Neuronal stem cell (in vitro differentiated cells): ENCODE measurements around the gene DDB1.

ENCODE experiments used
- DNase-seq: peaks from one replicate; pipeline ENCODE4 v3.0.0-alpha.2; 2013; ENCODE audit warnings: low spot score
- H2AFZ ChIP-seq: one replicate; pipeline ENCODE4 v1.6.1; 2013; ENCODE audit warnings: mild to moderate bottlenecking, low read length, inconsistent platforms
- H2AK5ac ChIP-seq: 2 replicates; pipeline ENCODE4 v1.6.1; 2013; ENCODE audit warnings: low read depth, mild to moderate bottlenecking, inconsistent platforms, low read length, moderate library complexity, mixed read lengths
- H2BK120ac ChIP-seq: 2 replicates; pipeline ENCODE4 v1.6.1; 2013; ENCODE audit warnings: low read depth, mild to moderate bottlenecking, inconsistent platforms, low read length, moderate library complexity, mixed read lengths
- H2BK12ac ChIP-seq: one replicate; pipeline ENCODE4 v1.6.1; 2013; ENCODE audit warnings: low read length, inconsistent platforms
- H2BK15ac ChIP-seq: 2 replicates; pipeline ENCODE4 v1.6.1; 2013; ENCODE audit warnings: mild to moderate bottlenecking, low read length, inconsistent platforms, mixed read lengths
- H2BK5ac ChIP-seq: one replicate; pipeline ENCODE4 v1.6.1; 2013; ENCODE audit warnings: inconsistent platforms, mild to moderate bottlenecking, low read length, moderate library complexity
- H3K14ac ChIP-seq: one replicate; pipeline ENCODE4 v1.6.1; 2013; ENCODE audit warnings: low read length, inconsistent platforms
- H3K18ac ChIP-seq: 2 replicates; pipeline ENCODE4 v1.6.1; 2013; ENCODE audit warnings: low read length, inconsistent platforms
- H3K23ac ChIP-seq: 2 replicates; pipeline ENCODE4 v1.6.1; 2013; ENCODE audit warnings: low read depth, mild to moderate bottlenecking, mixed read lengths, low read length, inconsistent platforms; ENCODE audit not compliant: poor library complexity
- H3K27ac ChIP-seq: replicated peaks from 3 replicates; pipeline ENCODE4 v1.5.1; 2013; ENCODE audit warnings: low read length, inconsistent platforms
- H3K27me3 ChIP-seq, 3 experiments: 2 replicates each; pipeline ENCODE4 v1.6.1; 2013; ENCODE audit warnings: low read length in 3 of 3, mild to moderate bottlenecking in 2 of 3, inconsistent platforms in 1 of 3, low read depth in 1 of 3, mixed read lengths in 1 of 3, moderate library complexity in 1 of 3; ENCODE audit not compliant: control insufficient read depth in 3 of 3, insufficient read depth in 3 of 3
- H3K36me3 ChIP-seq, 2 donors: replicated peaks in 1 of 2; 2 replicates each; pipeline ENCODE4 v1.6.1; 2013; ENCODE audit warnings: low read length in 2 of 2; ENCODE audit not compliant: control insufficient read depth in 2 of 2, insufficient read depth in 2 of 2
- H3K4ac ChIP-seq: 2 replicates; pipeline ENCODE4 v1.6.1; 2013; ENCODE audit warnings: inconsistent platforms, mild to moderate bottlenecking, low read length, moderate library complexity
- H3K4me1 ChIP-seq, 2 donors: 1 replicate in 1 of 2; 2 replicates in 1 of 2; pipeline ENCODE4 v1.6.1; 2013; ENCODE audit warnings: low read length in 2 of 2, low read depth in 1 of 2; ENCODE audit not compliant: control insufficient read depth in 2 of 2, insufficient read depth in 1 of 2
- H3K4me2 ChIP-seq: one replicate; pipeline ENCODE4 v1.6.1; 2013; ENCODE audit warnings: mild to moderate bottlenecking, low read length, inconsistent platforms; ENCODE audit not compliant: insufficient read depth, poor library complexity, severe bottlenecking
- H3K4me3 ChIP-seq, 2 donors: 2 replicates each; pipeline ENCODE4 v1.5.1; 2013; ENCODE audit warnings: low read length in 2 of 2, mild to moderate bottlenecking in 2 of 2, inconsistent platforms in 1 of 2, moderate library complexity in 1 of 2
- H3K79me1 ChIP-seq: one replicate; pipeline ENCODE4 v1.6.1; 2013; ENCODE audit warnings: low read depth, mild to moderate bottlenecking, inconsistent platforms, low read length, moderate library complexity
- H3K9ac ChIP-seq: one replicate; pipeline ENCODE4 v1.6.1; 2013; ENCODE audit warnings: mild to moderate bottlenecking, low read depth, low read length, inconsistent platforms; ENCODE audit not compliant: poor library complexity
- H3K9me3 ChIP-seq, 2 donors: replicated peaks in 1 of 2; 2 replicates each; pipeline versions ENCODE3 to v1.6.1; 2013; ENCODE audit warnings: low read length in 2 of 2, mild to moderate bottlenecking in 2 of 2, inconsistent platforms in 1 of 2, low read depth in 1 of 2, mixed read lengths in 1 of 2, moderate library complexity in 1 of 2; ENCODE audit not compliant: control insufficient read depth in 2 of 2, insufficient read depth in 1 of 2
- H4K8ac ChIP-seq: one replicate; pipeline ENCODE4 v1.6.1; 2013; ENCODE audit warnings: low read depth, mild to moderate bottlenecking, inconsistent platforms, low read length, moderate library complexity
- H4K91ac ChIP-seq: one replicate; pipeline ENCODE4 v1.6.1; 2013; ENCODE audit warnings: low read length, low read depth, mild to moderate bottlenecking, inconsistent platforms; ENCODE audit not compliant: poor library complexity
- WGBS, 2 donors: extraction: QIAGEN DNeasy Blood & Tissue Kit; methylation state at CpG; one replicate each; pipeline ENCODE4 v1.1.7; 2013; ENCODE audit warnings: missing lambda C conversion rate in 2 of 2, mixed read lengths in 1 of 2; ENCODE audit not compliant: insufficient read length in 2 of 2, insufficient replicate concordance in 1 of 2; ENCODE audit errors: extremely low coverage in 2 of 2; 5-methylcytosine and 5-hydroxymethylcytosine counted together

Gene DDB1

DNA sequence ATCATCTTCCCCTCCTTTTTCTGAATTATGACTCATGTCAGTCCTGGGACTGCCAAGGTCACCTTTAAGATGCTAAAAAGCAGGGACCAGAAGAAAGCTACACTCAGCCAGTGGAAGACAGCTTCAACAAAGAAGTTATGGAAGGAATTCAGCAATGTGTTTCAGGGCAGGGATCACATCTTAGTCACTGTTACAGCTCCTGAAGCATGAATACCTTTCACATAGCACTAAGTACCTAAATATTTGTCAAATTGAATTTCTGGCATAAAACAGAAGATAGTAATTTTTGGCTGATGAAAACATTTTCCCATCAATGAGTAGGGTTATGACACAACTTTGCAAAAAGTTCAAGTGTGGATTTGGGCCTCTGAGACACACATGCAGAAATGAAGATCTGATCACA, 5.2 kb downstream of the DDB1 start:
- Histone ChIP-seq H3K36me3 (peaks cover 25 to 85% of the 10 kb centered on the region in 2 donors), H2BK12ac (no peak overlapping the region), H3K27me3 (no peaks in the 10 kb centered on the region), H3K9ac (no peak overlapping the region), H4K8ac (no peak overlapping the region), H3K4me2 (no peak overlapping the region), H3K18ac (no peak overlapping the region), H4K91ac (no peak overlapping the region), H3K4me1 (peaks cover 4 to 5% of the 10 kb centered on the region in 2 donors), H2AFZ (no peak overlapping the region), H3K9me3 (no peaks in the 10 kb centered on the region), H3K27ac (no peak overlapping the region), H2BK5ac (no peak overlapping the region), H2BK15ac (no peak overlapping the region), H2AK5ac (no peak overlapping the region), H3K14ac (no peak overlapping the region), H3K4ac (no peak overlapping the region), H2BK120ac (no peak overlapping the region), H3K23ac (no peak overlapping the region), H3K4me3 (no peak overlapping the region), H3K79me1 (peaks cover 10% of the 10 kb centered on the region)
- no peak for DNase-seq

DNA sequence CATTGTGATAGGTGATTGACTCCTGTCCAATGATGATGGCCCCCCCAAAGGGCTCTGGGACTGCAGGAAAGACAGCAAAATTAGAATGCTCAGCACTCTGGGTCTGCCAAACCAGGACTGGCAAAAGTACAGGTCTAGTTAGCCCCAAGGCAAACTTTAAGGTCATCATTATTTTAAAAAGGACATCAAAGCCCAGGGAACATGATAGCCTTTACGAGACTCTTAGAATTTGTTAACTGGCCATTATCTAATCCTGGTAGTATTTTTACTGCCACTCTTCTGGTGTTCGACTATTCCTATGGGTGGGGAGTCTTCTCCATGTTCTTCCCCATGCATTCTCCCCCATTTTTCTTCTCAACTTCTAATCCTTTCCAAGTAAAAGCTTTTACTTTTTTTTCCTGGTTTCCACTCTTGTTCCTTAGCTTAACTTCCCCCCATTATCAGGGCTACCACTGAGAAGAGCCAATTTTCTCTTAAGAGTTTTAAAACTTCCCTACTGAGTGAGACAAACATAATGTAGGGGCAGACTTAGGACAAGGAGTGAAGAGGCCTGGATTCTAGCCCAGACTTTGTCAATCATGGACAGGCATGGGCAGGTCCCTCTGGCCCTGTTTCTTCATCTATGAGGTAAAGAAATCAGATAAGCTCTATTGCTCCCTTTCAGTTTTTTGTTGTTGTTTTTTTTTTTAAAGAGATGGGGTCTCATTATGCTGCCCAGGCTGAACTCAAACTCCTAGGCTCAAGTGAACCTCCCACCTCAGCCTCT, 7.1 kb downstream of the DDB1 start:
- no peak overlapping the region for H3K23ac ChIP-seq
- H2BK15ac ChIP-seq = no peak overlapping the region
- no peaks in the 10 kb centered on the region for H3K4me1 ChIP-seq
- H3K4me3 ChIP-seq = no peak overlapping the region
- no peak overlapping the region for H2AK5ac ChIP-seq
- no peaks in the 10 kb centered on the region for H3K27me3 ChIP-seq
- no CpG with 5 or more reads among the region's 2 CpGs for WGBS, 2 donors
- H2BK120ac ChIP-seq = no peak overlapping the region
- no peak overlapping the region for H3K18ac ChIP-seq
- H2AFZ ChIP-seq = no peak overlapping the region
- DNase-seq = no peak
- no peak overlapping the region for H2BK12ac ChIP-seq
- no peak overlapping the region for H3K14ac ChIP-seq
- no peaks in the 10 kb centered on the region for H3K9me3 ChIP-seq
- H4K8ac ChIP-seq = no peak overlapping the region
- H3K27ac ChIP-seq = no peak overlapping the region
- no peak overlapping the region for H2BK5ac ChIP-seq
- H3K4me2 ChIP-seq = no peak overlapping the region
- no peak overlapping the region for H3K4ac ChIP-seq
- H3K79me1 ChIP-seq = peaks cover 3% of the 10 kb centered on the region
- H4K91ac ChIP-seq = no peak overlapping the region
- peaks cover 38 to 97% of the 10 kb centered on the region in 2 donors for H3K36me3 ChIP-seq
- H3K9ac ChIP-seq = no peak overlapping the region

DNA sequence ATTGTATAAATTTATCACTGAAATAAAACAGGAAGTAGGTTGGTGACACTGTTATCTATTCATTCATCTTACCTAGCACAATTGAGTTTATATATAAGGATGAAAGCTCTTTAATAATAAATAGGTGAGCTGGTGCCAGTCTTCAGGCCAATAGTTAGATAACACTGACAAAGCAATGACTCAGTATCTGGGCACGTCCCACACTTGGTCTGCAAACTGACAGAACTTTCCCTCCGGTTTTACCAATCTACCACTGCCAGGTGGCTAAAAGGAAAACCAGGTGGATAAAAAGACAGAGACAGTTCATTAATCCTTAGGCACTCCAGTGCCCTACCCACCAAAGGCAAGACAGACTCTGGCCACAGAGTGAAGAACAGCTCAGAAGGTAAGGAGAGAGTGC, 17.6 kb downstream of the DDB1 start:
- Histone ChIP-seq H2AFZ (no peak overlapping the region), H3K4me1 (no peaks in the 10 kb centered on the region), H2BK12ac (no peak overlapping the region), H4K8ac (no peak overlapping the region), H3K4me3 (no peak overlapping the region), H2BK15ac (no peak overlapping the region), H4K91ac (no peak overlapping the region), H3K4me2 (no peak overlapping the region), H3K79me1 (peaks cover 4% of the 10 kb centered on the region), H2BK120ac (no peak overlapping the region), H3K23ac (no peak overlapping the region), H3K4ac (no peak overlapping the region), H2BK5ac (no peak overlapping the region), H3K18ac (no peak overlapping the region), H3K9me3 (no peaks in the 10 kb centered on the region), H3K14ac (no peak overlapping the region), H2AK5ac (no peak overlapping the region), H3K36me3 (peaks cover 42 to 93% of the 10 kb centered on the region in 2 donors), H3K27ac (no peak overlapping the region), H3K9ac (no peak overlapping the region), H3K27me3 (no peaks in the 10 kb centered on the region)
- no CpG with 5 or more reads among the region's 2 CpGs for WGBS, 2 donors
- no peak for DNase-seq

DNA sequence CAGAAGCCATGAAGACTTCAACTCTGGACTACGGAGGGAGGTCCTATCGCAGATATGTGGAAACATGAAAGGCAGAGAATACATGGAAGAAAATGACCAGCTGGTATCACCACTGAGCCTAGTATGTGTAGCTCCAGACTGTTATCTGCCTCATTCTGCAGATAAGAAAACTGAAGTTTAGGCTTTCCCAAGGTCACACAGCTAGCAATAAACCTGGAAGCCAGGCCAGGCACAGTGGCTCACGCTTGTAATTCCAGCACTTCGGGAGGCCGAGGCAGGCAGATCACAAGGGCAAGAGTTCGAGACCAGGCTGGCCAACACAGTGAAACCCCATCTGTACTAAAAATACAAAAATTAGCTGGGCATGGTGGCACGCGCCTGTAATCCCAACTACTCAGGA, 22.2 kb downstream of the DDB1 start:
- Histone ChIP-seq H2BK120ac (no peak overlapping the region), H2BK12ac (no peak overlapping the region), H3K9ac (no peak overlapping the region), H3K79me1 (no peaks in the 10 kb centered on the region), H2BK15ac (no peak overlapping the region), H2AFZ (no peak overlapping the region), H4K91ac (no peak overlapping the region), H2AK5ac (no peak overlapping the region), H3K27ac (no peak overlapping the region), H3K4me2 (no peak overlapping the region), H3K36me3 (peaks cover 61 to 99% of the 10 kb centered on the region in 2 donors), H3K4me3 (no peak overlapping the region), H3K4me1 (no peaks in the 10 kb centered on the region), H3K9me3 (no peaks in the 10 kb centered on the region), H3K18ac (no peak overlapping the region), H4K8ac (no peak overlapping the region), H3K23ac (no peak overlapping the region), H3K27me3 (no peaks in the 10 kb centered on the region), H3K14ac (no peak overlapping the region), H3K4ac (no peak overlapping the region), H2BK5ac (no peak overlapping the region)
- no peak for DNase-seq
- no CpG with 5 or more reads among the region's 8 CpGs for WGBS, 2 donors
